Gastroesophageal sphincter (tissue), 3 donors: ENCODE results near the gene TESK2.

ENCODE experiments used
- CTCF ChIP-seq, 4 experiments: fragments of 200-600 bp in 2 of 4; fragments of 450-650 bp in 2 of 4; sonication (generic) in 1 of 4; IDR thresholded peaks; one replicate each; pipeline ENCODE4 v1.5.1; 2017 to 2019; ENCODE audit warnings: antibody characterized with exemption in 4 of 4, mild to moderate bottlenecking in 2 of 4, moderate library complexity in 2 of 4
- EP300 ChIP-seq: sonication (generic); formaldehyde crosslinking; IDR thresholded peaks from one replicate; pipeline ENCODE4 v1.6.1; 2017; ENCODE audit warnings: antibody characterized with exemption, mild to moderate bottlenecking
- POLR2A ChIP-seq, 2 donors: fragments of 450-650 bp; IDR thresholded peaks; one replicate each; pipeline ENCODE4 v1.6.1; 2017; ENCODE audit warnings: antibody characterized with exemption in 2 of 2, mild to moderate bottlenecking in 2 of 2, moderate library complexity in 1 of 2
- POLR2AphosphoS5 ChIP-seq: sonication (generic); formaldehyde crosslinking; IDR thresholded peaks from one replicate; pipeline ENCODE4 v1.6.1; 2017; ENCODE audit warnings: antibody characterized with exemption

GRCh38 chr1:45455162-45455561, 35.8 kb downstream of the TESK2 start:
- TF ChIP-seq EP300 (no peak), CTCF (IDR thresholded peaks at IDR 0.05) (no peak), POLR2AphosphoS5 (no peak), POLR2A (IDR thresholded peaks at IDR 0.05) (no peak)
